HG02943 (cell line): Measurements from ENCODE around the gene NCF2.
A peak's percentile ranks its signal among the peaks of the same experiment; 100 is the strongest.
"Not testable (repeated sequence)": the region's sequence is repeated elsewhere in the genome, so short reads cannot be mapped to it uniquely, and the experiment has no call there.

Experiments
- ATAC-seq: cut with Tn5 transposase; IDR thresholded peaks from one replicate; pipeline ENCODE4 v1.9.1; 2021; ENCODE audit warnings: mild to moderate bottlenecking, low read depth, moderate library complexity; ENCODE audit not compliant: unreplicated experiment

Gene NCF2, protein sequence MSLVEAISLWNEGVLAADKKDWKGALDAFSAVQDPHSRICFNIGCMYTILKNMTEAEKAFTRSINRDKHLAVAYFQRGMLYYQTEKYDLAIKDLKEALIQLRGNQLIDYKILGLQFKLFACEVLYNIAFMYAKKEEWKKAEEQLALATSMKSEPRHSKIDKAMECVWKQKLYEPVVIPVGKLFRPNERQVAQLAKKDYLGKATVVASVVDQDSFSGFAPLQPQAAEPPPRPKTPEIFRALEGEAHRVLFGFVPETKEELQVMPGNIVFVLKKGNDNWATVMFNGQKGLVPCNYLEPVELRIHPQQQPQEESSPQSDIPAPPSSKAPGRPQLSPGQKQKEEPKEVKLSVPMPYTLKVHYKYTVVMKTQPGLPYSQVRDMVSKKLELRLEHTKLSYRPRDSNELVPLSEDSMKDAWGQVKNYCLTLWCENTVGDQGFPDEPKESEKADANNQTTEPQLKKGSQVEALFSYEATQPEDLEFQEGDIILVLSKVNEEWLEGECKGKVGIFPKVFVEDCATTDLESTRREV

DNA sequence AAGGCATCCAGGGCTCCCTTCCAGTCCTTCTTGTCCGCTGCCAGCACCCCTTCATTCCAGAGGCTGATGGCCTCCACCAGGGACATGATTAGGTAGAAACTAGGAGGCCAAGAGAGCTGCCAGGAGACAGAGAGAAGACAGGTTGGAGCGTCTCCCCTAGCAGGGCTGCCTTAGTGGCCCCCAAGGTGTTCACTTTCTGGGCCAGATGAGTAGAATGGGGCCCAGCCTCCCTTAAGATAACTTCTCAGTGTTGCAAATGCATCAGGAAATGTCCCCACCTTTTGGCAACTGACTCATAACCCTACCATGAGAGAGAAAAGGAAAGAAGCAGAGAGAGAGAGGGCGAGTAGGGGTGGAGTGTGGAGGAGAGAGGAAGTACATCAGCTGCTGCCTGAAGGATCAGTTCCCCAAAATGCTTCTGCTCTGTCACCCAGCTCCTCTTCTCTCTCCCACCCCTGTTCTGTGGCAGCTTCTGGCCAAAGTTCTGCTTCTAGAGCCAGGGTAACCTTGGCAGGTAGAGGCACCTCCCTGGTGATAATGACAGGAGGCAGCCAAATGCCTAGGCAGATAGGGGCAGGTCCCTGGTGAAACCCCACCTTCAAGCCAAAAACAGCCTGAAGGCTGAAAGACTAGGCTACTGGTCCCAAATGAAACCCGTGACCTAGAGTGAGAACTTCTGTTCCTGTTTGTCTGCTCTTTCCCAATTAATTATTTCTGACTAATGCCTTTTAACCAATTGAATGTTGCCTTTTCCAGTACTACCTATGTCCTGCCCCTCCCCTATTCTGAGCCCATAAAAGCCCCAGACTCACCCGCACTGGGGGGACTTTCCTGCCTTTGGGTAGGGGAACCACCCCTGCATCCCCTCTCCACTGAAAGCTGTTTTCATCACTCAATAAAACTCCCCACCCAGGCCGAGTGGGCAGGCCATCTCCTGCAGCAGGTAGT lies at the start of gene NCF2:
Gene NCF2 (minus strand): TSS at position 216 of the 948 bp plus-strand sequence. CDS start 130 bp downstream, at position 86.
- peak; percentile 87 for ATAC-seq

DNA sequence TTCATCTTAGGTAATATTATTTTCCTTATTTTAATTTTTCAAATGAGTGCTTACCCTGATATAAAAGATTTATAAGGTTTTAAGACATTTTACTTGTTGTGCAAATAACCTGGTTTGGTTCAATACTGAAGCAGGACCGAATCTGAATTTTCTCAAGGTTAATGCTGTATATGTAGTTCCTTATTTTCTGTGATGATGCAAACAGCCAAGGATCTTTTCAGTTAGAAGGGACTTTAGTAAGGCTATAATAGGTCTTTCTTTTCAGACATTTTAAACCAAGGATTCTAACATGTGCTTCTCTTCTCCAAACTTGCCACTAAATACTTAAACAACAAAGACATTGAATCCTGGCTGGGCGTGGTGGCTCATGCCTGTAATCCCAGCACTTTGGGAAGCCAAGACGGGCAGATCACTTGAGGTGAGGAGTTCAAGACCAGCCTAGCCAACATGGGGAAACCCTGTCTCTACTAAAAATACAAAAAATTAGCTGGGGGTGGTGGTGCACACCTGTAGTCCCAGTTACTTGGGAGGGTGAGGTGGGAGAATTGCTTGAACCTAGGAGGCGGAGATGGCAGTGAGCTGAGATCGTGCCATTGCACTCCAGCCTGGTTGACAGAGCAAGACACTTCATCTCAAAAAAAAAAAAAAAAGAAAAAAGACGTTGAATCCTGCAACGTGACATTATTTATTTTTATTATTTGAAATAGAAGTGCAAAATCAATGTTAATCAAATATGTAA lies 48.6 kb upstream of the NCF2 start:
- ATAC-seq, result no peak

DNA sequence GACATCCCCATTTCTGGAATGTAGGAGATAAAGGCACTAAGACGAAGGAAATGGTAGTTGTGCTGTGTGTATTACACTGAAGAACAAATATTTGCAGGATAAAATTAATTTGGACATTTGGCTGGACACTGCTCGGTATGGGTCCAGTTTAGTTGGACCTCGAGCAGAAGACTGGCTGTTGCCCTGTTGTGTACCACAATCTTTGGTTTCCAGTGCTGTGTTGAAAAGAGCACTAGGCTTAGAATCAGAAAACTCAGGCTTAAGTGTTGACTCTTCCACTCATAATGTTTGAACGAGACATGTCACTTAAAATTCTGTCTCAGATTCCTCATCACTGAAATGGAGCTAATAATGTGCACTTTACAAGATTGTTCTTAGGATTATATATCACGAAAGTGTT lies 46.5 kb upstream of the NCF2 start:
- ATAC-seq, result no peak

DNA sequence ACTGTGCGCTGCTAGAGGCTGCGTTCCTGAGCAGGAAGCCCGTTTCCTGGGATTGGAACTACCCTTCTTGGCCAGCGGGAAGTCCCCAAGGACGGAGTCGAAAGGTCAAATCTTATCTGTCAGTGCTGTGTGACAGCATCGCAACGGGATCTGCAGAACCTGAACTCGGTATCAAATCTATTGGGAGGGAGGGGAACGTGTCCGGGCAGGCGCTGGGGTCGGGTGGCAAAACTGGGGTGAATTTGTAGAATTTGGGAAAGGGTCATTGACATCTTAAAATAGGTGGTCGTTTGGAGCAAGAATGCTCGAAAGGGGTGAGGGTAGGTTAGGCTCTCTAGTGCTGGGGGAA lies 46.0 kb upstream of the NCF2 start:
- no peak for ATAC-seq

DNA sequence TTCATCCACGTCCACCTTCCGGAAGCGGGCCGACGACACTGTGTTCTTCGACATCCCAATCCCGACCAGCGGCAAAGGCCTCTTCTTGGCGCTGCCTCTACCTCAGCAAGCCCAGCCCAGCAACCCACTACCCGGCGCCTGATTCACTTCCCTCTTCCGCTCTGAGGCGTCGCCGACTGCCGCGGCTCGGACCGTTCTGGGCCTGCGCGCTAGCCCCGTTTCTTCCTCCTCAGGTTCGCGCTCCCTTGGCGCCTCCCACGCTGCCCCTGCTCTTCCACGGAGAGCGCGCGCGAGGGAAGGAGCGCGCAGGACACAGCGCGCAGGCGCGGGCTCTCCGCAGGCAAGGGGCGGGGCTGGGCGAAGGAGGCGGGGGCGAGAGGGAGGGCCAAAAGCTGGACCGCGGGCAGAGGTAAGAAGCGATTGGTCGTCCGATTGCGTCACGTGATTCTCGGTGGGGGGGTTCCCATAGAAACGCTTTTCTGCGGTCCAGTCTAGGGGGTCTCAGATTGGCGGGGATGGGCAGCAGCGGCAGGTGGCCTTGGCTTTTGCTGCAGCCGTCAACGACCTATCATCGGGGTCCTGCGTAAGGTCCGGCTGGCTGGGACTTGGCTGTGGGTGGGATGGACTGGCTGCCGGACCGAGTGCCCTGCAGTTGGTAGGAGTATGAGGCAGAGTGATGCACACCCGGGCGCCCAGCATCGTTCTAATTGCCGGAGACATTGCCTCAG lies 45.5 kb upstream of the NCF2 start, which contains the start of gene ARPC5:
Gene ARPC5 (minus strand): TSS at position 178 of the 728 bp plus-strand sequence. CDS start 124 bp downstream, at position 54.
- ATAC-seq, result peak; percentile 90

DNA sequence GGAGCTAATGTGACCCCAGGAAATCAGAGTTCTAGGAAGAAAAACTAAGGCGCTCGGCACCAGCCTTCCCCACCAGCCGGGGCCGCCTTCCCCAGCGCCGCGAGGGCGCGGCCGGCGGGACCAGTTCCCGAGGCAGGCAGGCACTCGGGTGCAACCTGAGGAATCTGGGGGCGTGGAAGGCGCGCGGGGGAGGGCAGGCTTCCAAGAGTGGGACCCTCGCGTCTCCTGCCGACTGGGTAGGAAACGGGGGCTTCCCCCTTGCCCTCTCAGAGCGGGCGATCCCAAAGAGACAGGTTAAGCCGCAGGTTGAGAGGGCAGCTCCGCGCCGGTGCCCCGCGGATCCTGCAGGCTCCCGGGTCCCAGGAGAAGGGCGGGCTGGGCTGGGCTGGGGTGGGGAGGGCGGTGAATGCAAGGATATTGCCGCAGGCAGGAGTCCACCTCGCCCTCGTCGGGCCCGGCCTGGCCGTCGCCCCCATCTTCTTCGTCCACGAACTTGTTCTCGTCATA lies 44.9 kb upstream of the NCF2 start:
- peak; percentile 3 for ATAC-seq

DNA sequence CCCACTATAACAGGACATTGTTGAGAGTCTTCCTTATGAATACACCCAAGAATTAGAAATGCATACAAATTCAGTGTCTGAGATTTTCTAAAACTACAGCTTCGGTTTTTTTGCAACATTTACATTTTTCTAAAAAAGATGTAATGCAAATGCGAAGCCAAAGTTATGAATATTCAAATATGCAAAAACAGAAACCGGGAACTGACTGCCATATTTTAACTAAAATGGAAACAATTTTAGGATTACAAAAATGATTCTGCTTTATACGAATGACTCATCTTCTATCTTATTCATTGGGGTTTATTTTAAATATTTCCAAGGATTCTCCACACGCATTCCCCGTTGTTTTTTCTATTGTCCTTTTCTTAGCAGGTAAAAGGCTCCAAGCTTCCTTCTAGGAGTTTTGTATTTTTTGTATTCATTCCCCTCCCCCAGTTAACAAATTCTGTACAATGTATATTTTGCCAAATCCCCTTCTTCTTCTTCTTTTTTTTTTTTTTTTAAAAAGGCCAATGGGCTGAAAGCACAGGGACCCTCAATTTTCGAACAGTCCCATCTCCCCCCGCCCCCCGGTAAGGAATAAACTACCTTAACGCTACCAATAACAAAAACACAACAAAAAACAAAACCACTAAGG lies 44.3 kb upstream of the NCF2 start:
- ATAC-seq, result no peak

DNA sequence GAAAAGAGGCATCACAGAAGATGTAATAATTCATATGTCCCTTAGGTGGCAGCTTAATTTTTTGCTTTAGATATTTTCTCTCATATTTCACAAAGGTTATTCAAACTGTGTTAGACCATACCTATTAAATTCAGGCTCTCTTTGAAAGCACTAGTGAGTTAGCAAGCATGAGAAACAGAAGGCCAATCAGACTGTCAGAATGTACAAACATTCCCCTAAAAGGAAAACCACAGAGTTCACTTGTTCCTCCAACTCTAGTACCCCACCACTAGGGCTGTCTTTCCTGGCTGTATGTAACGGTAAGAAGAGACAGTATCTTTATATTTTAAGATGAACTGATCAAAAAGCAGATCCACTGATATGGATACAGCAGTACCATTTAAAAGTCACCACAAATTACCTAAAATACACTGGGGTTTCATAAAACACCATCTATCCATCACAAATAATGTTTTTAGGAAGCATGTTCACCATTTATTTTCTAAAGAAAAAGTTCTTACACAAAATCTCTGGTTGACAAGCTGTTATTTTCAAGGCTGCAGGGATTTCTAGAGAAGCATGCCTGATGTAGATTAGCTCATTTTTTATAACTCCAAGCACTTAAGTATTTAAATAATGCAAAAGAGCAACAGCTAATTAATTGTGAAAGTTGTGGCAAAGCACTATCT lies 43.6 kb upstream of the NCF2 start:
- ATAC-seq, result peak; percentile 36

DNA sequence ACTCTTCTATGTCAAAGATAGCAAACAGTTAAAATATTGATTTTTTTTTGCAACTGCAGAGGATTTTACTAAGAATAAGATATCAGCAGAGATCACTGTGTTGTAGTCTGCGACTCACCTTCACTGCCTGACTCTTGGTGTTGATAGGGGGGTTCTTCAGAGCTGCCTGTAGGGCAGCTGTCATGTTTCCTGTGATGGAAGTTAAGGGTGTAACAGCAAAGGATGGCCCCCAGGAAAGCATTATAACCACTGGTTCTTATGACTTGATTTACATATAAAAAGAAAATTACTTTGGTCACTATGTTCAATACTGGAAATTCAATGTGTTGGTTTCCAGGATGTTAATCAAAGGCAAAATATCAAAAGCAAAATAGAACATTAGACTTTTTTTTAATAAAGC lies 42.7 kb upstream of the NCF2 start:
- no peak for ATAC-seq

DNA sequence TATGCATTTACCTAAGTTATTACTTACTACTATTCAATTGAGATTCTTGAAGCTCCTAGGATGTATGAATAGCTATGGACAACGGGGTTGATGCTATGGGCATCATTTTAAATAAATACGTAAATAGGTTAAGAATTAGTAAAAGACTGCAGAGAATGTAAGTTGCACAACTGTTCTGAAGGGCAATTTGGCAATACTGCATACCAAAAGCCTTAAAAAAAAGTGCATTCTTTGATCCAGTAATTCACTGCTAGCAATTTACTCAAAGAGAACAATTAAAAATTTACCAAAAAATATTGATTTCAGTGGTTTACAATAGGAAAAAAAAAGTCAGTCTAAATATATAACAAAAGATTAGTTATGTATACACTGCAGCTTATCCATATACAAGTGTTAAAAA lies 41.9 kb upstream of the NCF2 start:
- ATAC-seq, result no peak

DNA sequence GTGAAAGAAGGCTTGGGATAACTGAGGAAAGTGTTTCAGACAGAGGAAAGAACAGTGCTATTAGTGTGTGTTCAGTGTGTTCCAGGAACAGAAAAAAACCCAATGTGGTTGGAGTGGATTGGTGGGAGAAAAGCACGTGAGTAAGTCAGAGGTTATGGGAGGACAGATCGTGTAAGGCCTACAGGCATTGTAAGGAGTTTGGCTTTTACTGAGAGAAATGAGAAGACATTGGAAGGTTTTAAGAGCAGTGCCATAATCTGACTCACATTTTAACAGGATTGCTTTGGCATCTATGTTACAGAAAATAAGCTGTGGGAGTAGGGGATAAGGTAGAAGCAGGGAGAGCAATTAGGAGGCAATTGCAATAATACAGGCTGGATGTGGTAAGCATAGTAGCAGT lies 40.5 kb upstream of the NCF2 start:
- ATAC-seq, result no peak

DNA sequence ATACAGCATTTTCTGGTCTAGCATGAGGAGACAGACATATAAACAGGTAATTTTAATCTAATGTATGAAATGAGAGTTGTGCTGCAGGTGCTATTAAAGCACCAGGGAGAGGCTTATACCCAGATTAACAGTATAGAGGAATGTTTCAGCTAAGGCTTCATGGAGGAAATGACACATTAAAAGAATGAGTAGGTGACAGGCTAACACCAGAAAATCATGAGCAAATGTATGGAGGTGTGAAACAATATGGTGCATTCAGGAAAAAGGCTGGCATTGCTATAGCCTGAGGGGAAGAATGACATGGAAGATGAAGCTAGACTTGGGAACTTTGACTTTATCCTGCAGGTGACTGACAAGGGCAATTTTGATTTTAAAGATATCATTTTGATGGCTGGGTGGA lies 38.3 kb upstream of the NCF2 start:
- ATAC-seq, result no peak

DNA sequence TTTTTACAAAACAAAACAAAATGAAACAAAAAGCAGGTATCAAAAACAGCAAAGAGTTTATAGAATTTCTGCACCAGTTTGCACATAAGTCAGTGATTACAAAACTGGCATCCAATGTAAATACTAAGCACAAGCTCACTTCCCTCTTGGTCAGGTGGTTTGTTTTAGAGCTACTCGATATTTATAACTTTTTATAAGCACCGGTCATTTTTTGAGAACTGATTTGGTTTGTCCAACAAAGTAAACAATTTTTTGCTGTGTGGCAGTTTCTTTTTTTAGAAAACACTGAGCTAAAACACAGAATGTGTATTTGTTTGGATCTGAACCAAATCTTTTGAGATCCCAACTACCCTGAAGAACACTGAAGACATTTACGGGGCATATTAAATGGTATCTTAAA lies 36.0 kb upstream of the NCF2 start:
- ATAC-seq, result not testable (repeated sequence)

DNA sequence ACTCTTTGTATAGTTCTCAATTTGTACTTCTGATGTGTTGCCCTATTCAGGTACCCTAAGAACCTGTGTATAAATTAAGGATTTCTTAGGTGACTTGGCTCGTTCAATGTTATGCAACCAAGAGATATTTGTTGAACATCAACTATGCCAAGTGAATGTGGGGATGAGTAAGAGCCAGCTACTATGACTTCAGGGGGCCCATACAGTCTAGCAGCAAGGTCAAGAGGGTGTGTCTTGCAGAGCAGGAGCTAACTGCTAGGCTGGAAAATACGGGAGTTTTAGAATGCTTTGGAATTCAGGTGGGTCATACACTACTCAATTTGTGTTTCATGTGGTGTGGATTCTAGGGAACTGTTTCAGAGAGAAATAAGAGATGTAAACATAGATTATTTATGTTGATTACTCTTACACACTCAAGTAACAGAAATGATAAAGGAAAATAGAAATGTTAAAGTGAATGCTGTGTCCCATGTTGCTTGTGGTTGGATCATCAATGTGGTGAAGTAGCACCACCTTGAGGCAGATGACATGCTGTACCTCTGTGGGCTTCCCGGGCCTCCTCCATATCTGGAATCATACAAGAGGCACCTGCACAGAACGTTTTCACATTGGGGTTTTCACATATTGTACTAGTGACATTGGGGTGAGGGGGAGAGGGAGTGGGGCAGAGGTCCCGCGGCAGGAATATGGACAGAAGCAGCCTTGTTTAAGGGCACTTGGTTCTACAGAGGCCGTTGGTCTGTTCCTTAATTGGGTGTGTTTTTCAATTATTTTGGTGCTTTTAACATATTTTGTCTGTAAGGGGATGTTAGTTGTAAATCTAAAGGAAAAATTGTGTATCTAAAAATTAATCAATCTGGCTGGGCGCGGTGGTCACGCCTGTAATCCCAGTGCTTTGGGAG lies 32.9 kb upstream of the NCF2 start:
- peak; percentile 69 for ATAC-seq

DNA sequence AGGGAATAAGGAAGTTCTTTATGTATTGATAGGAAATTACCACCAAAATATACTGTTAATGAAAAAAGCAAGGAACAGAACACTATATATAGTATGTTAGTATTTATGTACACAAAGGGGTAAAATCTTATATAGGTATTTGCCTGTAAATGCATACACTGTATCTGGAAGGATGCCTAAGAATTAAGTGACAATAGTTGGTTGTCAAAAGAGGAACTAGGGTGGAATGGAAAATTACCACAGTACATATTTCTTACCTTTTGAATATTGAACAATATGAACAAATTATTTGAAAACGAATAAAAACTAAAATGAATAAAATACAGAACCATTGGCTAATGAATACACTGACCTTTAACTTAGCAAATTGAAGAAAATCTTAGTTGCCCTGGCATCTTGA lies 31.8 kb upstream of the NCF2 start:
- no peak for ATAC-seq

DNA sequence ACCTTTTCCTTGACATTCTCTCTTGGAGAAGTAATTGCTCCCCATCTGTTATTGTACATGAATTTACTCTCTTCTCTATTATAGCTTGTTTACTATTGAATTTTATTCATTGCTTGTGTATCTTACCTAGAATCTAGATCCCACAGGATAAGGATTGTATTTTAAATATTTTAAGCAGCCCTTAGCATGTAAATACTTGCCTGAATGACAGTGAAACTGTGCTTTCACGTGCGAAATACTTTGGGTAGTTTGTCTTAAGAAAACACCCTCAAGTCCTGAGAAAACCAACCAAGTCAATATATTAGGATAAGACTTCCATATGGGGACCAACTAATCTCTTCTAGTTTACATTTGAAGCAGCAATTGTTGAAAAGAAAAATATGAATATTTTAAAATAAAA lies 30.1 kb upstream of the NCF2 start:
- ATAC-seq, result no peak

DNA sequence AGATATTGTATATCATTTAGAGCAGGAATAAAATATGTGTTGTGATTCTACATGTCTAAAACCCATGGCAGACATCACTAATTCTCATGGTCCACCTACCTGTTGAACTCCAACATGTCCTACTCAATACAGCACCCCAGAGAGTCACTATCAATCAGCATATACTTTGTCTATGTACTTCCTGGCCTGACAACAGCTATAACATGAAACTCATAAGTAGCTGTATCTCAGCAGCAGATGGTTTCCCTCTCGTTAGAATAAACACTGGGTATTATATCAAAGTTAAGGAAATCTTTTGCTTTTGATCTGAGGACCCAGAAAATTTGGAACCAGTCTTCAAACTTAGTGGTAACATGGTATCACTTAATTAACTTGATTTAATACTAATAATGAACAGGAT lies 29.5 kb upstream of the NCF2 start:
- ATAC-seq, result no peak

DNA sequence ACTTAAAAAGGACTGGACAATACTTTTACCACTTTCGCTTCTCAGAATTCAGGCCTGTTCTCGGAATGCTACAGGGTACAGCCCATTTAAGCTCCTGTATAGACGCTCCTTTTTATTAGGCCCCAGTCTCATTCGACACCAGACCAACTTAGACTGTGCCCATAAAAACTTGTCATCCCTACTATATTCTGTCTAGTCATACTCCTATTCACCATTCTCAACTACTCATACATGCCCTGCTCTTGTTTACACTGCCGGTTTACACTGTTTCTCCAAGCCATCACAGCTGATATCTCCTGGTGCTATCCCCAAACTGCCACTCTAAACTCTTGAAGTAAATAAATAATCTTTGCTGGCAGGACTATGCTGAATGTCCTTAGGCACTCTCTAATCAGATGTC lies 27.9 kb upstream of the NCF2 start:
- not testable (repeated sequence) for ATAC-seq
